GM23248 (cell line): ENCODE results near the gene SUPT3H. TPM values are rescaled to one million over a fixed set of nuclear protein-coding genes. Genes with fewer than 3 reads are reported as not detected.

ENCODE experiments used
- DNase-seq: peaks from one replicate; pipeline ENCODE4 v3.0.0-alpha.2; 2015
- H2AFZ ChIP-seq: fragments of 200-600 bp; sonication (generic); 2 replicates; pipeline ENCODE4 v1.6.1; 2016; ENCODE audit warnings: antibody characterized with exemption
- H3F3A ChIP-seq: fragments of 200-600 bp; sonication (generic); 2 replicates; pipeline ENCODE4 v1.6.1; 2016; ENCODE audit warnings: mild to moderate bottlenecking, antibody characterized with exemption, mixed run types; ENCODE audit not compliant: insufficient read depth
- H3K27ac ChIP-seq: fragments of 200-600 bp; sonication (generic); 2 replicates; pipeline ENCODE4 v1.5.1; 2016; ENCODE audit warnings: mild to moderate bottlenecking
- H3K27me3 ChIP-seq: fragments of 200-600 bp; sonication (generic); replicated peaks from 2 replicates; pipeline ENCODE4 v1.6.1; 2016; ENCODE audit warnings: mild to moderate bottlenecking; ENCODE audit not compliant: insufficient read depth
- H3K36me3 ChIP-seq: fragments of 200-600 bp; sonication (generic); 2 replicates; pipeline ENCODE4 v1.6.1; 2016; ENCODE audit warnings: low read depth, mild to moderate bottlenecking
- H3K4me1 ChIP-seq: fragments of 200-600 bp; sonication (generic); 2 replicates; pipeline ENCODE4 v1.6.1; 2016; ENCODE audit warnings: mild to moderate bottlenecking; ENCODE audit not compliant: insufficient read depth
- H3K4me2 ChIP-seq: fragments of 200-600 bp; sonication (generic); one replicate; pipeline ENCODE4 v1.6.1; 2016; ENCODE audit warnings: mild to moderate bottlenecking; ENCODE audit not compliant: unreplicated experiment
- H3K4me3 ChIP-seq: fragments of 200-600 bp; sonication (generic); 2 replicates; pipeline ENCODE4 v1.5.1; 2016; ENCODE audit warnings: mild to moderate bottlenecking
- H3K79me2 ChIP-seq: fragments of 200-600 bp; sonication (generic); 2 replicates; pipeline ENCODE4 v1.6.1; 2016; ENCODE audit warnings: mild to moderate bottlenecking; ENCODE audit not compliant: insufficient read depth
- H3K9ac ChIP-seq: fragments of 200-600 bp; sonication (generic); 2 replicates; pipeline ENCODE4 v1.6.1; 2016; ENCODE audit warnings: mild to moderate bottlenecking
- H3K9me2 ChIP-seq: fragments of 200-600 bp; sonication (generic); 2 replicates; pipeline ENCODE4 v1.6.1; 2016; ENCODE audit warnings: mixed run types, mild to moderate bottlenecking, moderate library complexity; ENCODE audit not compliant: insufficient read depth
- H3K9me3 ChIP-seq: fragments of 200-600 bp; sonication (generic); one replicate; pipeline ENCODE4 v1.6.1; 2017; ENCODE audit warnings: low read depth
- H4K20me1 ChIP-seq: fragments of 200-600 bp; sonication (generic); 2 replicates; pipeline ENCODE4 v1.6.0; 2016; ENCODE audit not compliant: insufficient read depth
- EZH2 ChIP-seq: fragments of 200-600 bp; sonication (generic); IDR thresholded peaks from 2 replicates; pipeline ENCODE4 v1.6.1; 2018; ENCODE audit warnings: antibody characterized with exemption, mild to moderate bottlenecking; ENCODE audit not compliant: insufficient read depth, poor library complexity, severe bottlenecking
- EZH2phosphoT487 ChIP-seq: fragments of 200-600 bp; sonication (generic); IDR thresholded peaks from 2 replicates; pipeline ENCODE4 v1.6.1; 2018; ENCODE audit warnings: antibody characterized with exemption, moderate library complexity, mild to moderate bottlenecking, low read depth; ENCODE audit not compliant: insufficient read depth
- WGBS, 2 experiments: methylation state at CpG; one replicate each; pipeline ENCODE4 v1.1.6; 2015 to 2017; ENCODE audit warnings: low lambda C conversion rate in 2 of 2, low coverage in 1 of 2; ENCODE audit errors: missing lambda C conversion rate in 2 of 2; 5-methylcytosine and 5-hydroxymethylcytosine counted together
- in situ Hi-C: fragments of 300-500 bp; cut with MboI; formaldehyde crosslinking; loops from 2 replicates; pipeline ENCODE4 v1.15.0; 2020
- polyA plus RNA-seq: library from polyadenylated mRNA; unstranded; fragments of >200 nt; fragmentation: Nextera tagmentation; extraction: Ambion mirVana; gene quantifications from 2 replicates; pipeline ENCODE4 v1.2.1, GENCODE V29; 2016
- total RNA-seq: library from RNA; depleted of rRNA; stranded (reverse); fragments of >200 nt; shearing (Covaris generic); gene quantifications from 2 replicates; pipeline ENCODE4 v1.2.3, GENCODE V29; 2014

Gene SUPT3H
- total and polyA plus RNA-seq, 2 experiments from 2014 or later = 9.3 to 12.4 TPM

- Histone ChIP-seq H3K9ac (no peak overlapping the region), H3K27me3 (no peaks in the 10 kb centered on the region), H3K4me3 (no peak overlapping the region), H3F3A (no peaks in the 10 kb centered on the region), H3K79me2 (no peaks in the 10 kb centered on the region), H3K4me1 (peaks cover 5% of the 10 kb centered on the region; the same call in 1 of the 2 replicates), H3K4me2 (no peak overlapping the region), H3K9me3 (no peaks in the 10 kb centered on the region), H4K20me1 (no peaks in the 10 kb centered on the region), H3K36me3 (no peaks in the 10 kb centered on the region), H3K27ac (no peak overlapping the region), H2AFZ (no peak overlapping the region), H3K9me2 (no peaks in the 10 kb centered on the region)
- DNase-seq = no peak
- TF ChIP-seq EZH2phosphoT487 = no peak
- TF ChIP-seq EZH2 = no peak
- in situ Hi-C loops = no loop called here
- WGBS, 2 experiments = 96 to 98% methylated on average over 2 of the region's 2 CpGs
Measured at GRCh38 chr6:45127185-45127584, 250.5 kb downstream of the SUPT3H start.

- Histone ChIP-seq H3K4me2 (no peak overlapping the region), H3K9me3 (no peaks in the 10 kb centered on the region), H2AFZ (no peak overlapping the region), H3K79me2 (no peaks in the 10 kb centered on the region), H3K9me2 (no peaks in the 10 kb centered on the region), H3K27ac (no peak overlapping the region), H3K9ac (no peak overlapping the region), H3F3A (no peaks in the 10 kb centered on the region), H3K4me1 (no peaks in the 10 kb centered on the region), H3K4me3 (no peak overlapping the region), H3K27me3 (no peaks in the 10 kb centered on the region), H3K36me3 (no peaks in the 10 kb centered on the region), H4K20me1 (no peaks in the 10 kb centered on the region)
- in situ Hi-C loops = no loop called here
- TF ChIP-seq EZH2phosphoT487 (no peak), EZH2 (no peak)
- no peak for DNase-seq
Measured at GRCh38 chr6:45126033-45126432, 251.7 kb downstream of the SUPT3H start.

- Histone ChIP-seq H4K20me1 (no peaks in the 10 kb centered on the region), H3K4me1 (no peaks in the 10 kb centered on the region), H3K36me3 (no peaks in the 10 kb centered on the region), H3K4me2 (no peak overlapping the region), H3K27me3 (no peaks in the 10 kb centered on the region), H3K79me2 (no peaks in the 10 kb centered on the region), H3K9me2 (no peaks in the 10 kb centered on the region), H3F3A (no peaks in the 10 kb centered on the region), H2AFZ (no peak overlapping the region), H3K9ac (no peak overlapping the region), H3K4me3 (no peak overlapping the region), H3K9me3 (no peaks in the 10 kb centered on the region), H3K27ac (no peak overlapping the region)
- no peak for TF ChIP-seq EZH2phosphoT487
- TF ChIP-seq EZH2 = no peak
- DNase-seq = no peak
- in situ Hi-C loops = no loop called here
- WGBS, 2 experiments = 93 to 100% methylated on average over 1 of the region's 1 CpG
Measured at GRCh38 chr6:45123023-45123422, 254.7 kb downstream of the SUPT3H start.

- no peaks in the 10 kb centered on the region for H4K20me1 ChIP-seq
- in situ Hi-C loops = no loop called here
- TF ChIP-seq EZH2phosphoT487 (no peak), EZH2 (no peak)
- no peak overlapping the region for H3K27ac ChIP-seq
- no peaks in the 10 kb centered on the region for H3K27me3 ChIP-seq
- no peaks in the 10 kb centered on the region for H3K79me2 ChIP-seq
- no peaks in the 10 kb centered on the region for H3K9me2 ChIP-seq
- no peaks in the 10 kb centered on the region for H3K36me3 ChIP-seq
- H3K4me2 ChIP-seq = no peak overlapping the region
- DNase-seq = no peak
- 96 to 100% methylated on average over 1 of the region's 1 CpG for WGBS, 2 experiments
- H3K9me3 ChIP-seq = no peaks in the 10 kb centered on the region
- no peak overlapping the region for H3K4me3 ChIP-seq
- H3K4me1 ChIP-seq = peaks cover 22% of the 10 kb centered on the region
- H3F3A ChIP-seq = peaks cover 20% of the 10 kb centered on the region
- no peak overlapping the region for H2AFZ ChIP-seq
- no peak overlapping the region for H3K9ac ChIP-seq
Measured at GRCh38 chr6:45118754-45119153, 259.0 kb downstream of the SUPT3H start.

GRCh38 chr6:45116714-45117410 is 260.9 kb downstream of the SUPT3H start:
- peaks cover 22% of the 10 kb centered on the region for H3K4me1 ChIP-seq
- H3K4me3 ChIP-seq = peak overlapping the region; percentile 27; the same call in 1 of the 2 replicates
- no peaks in the 10 kb centered on the region for H4K20me1 ChIP-seq
- H3K79me2 ChIP-seq = no peaks in the 10 kb centered on the region
- in situ Hi-C loops = no loop called here
- no peaks in the 10 kb centered on the region for H3K27me3 ChIP-seq
- H3K4me2 ChIP-seq = peak overlapping the region; percentile 76
- no peak overlapping the region for H2AFZ ChIP-seq
- H3K27ac ChIP-seq = peak overlapping the region; percentile 31
- peak overlapping the region; percentile 7; the same call in 1 of the 2 replicates for H3K9ac ChIP-seq
- peak; percentile 73; the same call in 1 of the 2 replicates for TF ChIP-seq EZH2phosphoT487
- no peak for TF ChIP-seq EZH2
- H3K9me2 ChIP-seq = no peaks in the 10 kb centered on the region
- H3K36me3 ChIP-seq = no peaks in the 10 kb centered on the region
- H3F3A ChIP-seq = peaks cover 20% of the 10 kb centered on the region
- no peaks in the 10 kb centered on the region for H3K9me3 ChIP-seq
- DNase-seq = peak; percentile 75
